Measurements from ENCODE around the gene MAGIX. TPM values are rescaled to one million over a fixed set of nuclear protein-coding genes. Genes with fewer than 3 reads are reported as not detected.
"Not testable (repeated sequence)": the region's sequence is repeated elsewhere in the genome, so short reads cannot be mapped to it uniquely, and the experiment has no call there.

The MAGIX gene
- 1.6 TPM for total RNA-seq
- long read RNA-seq, partial matches to known transcripts, result 1 of 8 reads
- long read RNA-seq, other reads (novel, unspliced or antisense), result 6 of 8 reads

- DNase-seq (ENCODE audit: low spot score), result no peak
Measured at GRCh38 chrX:49162620-49163019, at the start of gene MAGIX. TSS of gene MAGIX (plus strand) at chrX:49162758. CDS start at chrX:49162890, 132 bp downstream.

- DNase-seq (ENCODE audit: low spot score), result no peak
Measured at GRCh38 chrX:49116076-49116475, 46.5 kb upstream of the MAGIX start.

- DNase-seq (ENCODE audit: low spot score), result no peak
Measured at GRCh38 chrX:49116716-49117115, 45.8 kb upstream of the MAGIX start.

- DNase-seq (ENCODE audit: low spot score), result no peak
Measured at GRCh38 chrX:49117581-49117980, 45.0 kb upstream of the MAGIX start.

GRCh38 chrX:49120091-49120490 is 42.5 kb upstream of the MAGIX start:
- no peak for DNase-seq (ENCODE audit: low spot score)

GRCh38 chrX:49122499-49122898 is 40.1 kb upstream of the MAGIX start:
- DNase-seq (ENCODE audit: low spot score), result no peak

- not testable (repeated sequence) for DNase-seq (ENCODE audit: low spot score)
Measured at GRCh38 chrX:49127742-49128258, 34.8 kb upstream of the MAGIX start.

- no peak for DNase-seq (ENCODE audit: low spot score)
Measured at GRCh38 chrX:49129427-49129826, 33.1 kb upstream of the MAGIX start.

- not testable (repeated sequence) for DNase-seq (ENCODE audit: low spot score)
Measured at GRCh38 chrX:49132275-49132674, 30.3 kb upstream of the MAGIX start.

- no peak for DNase-seq (ENCODE audit: low spot score)
Measured at GRCh38 chrX:49133759-49134158, 28.8 kb upstream of the MAGIX start.

GRCh38 chrX:49137492-49137891 is 25.1 kb upstream of the MAGIX start:
- no peak for DNase-seq (ENCODE audit: low spot score)

GRCh38 chrX:49139713-49140112 is 22.8 kb upstream of the MAGIX start:
- DNase-seq (ENCODE audit: low spot score), result no peak

- DNase-seq (ENCODE audit: low spot score), result not testable (repeated sequence)
Measured at GRCh38 chrX:49142264-49142663, 20.3 kb upstream of the MAGIX start.

GRCh38 chrX:49143154-49143553 is 19.4 kb upstream of the MAGIX start:
- not testable (repeated sequence) for DNase-seq (ENCODE audit: low spot score)

- DNase-seq (ENCODE audit: low spot score), result no peak
Measured at GRCh38 chrX:49147282-49147681, 15.3 kb upstream of the MAGIX start.

- no peak for DNase-seq (ENCODE audit: low spot score)
Measured at GRCh38 chrX:49147936-49148335, 14.6 kb upstream of the MAGIX start.

GRCh38 chrX:49148390-49149100 is 14.0 kb upstream of the MAGIX start:
- not testable (repeated sequence) for DNase-seq (ENCODE audit: low spot score)

- DNase-seq (ENCODE audit: low spot score), result not testable (repeated sequence)
Measured at GRCh38 chrX:49149291-49149690, 13.3 kb upstream of the MAGIX start.

GRCh38 chrX:49153467-49153866 is 9.1 kb upstream of the MAGIX start:
- no peak for DNase-seq (ENCODE audit: low spot score)

GRCh38 chrX:49155243-49155899 is 7.2 kb upstream of the MAGIX start:
- no peak for DNase-seq (ENCODE audit: low spot score)

- DNase-seq (ENCODE audit: low spot score), result peak; percentile 96
Measured at GRCh38 chrX:49155900-49156837, 6.4 kb upstream of the MAGIX start.
